Measurements from ENCODE around the gene THSD4. TPM values are rescaled to one million over a fixed set of nuclear protein-coding genes. Genes with fewer than 3 reads are reported as not detected.

THSD4 gene
- total RNA-seq, 3 donors from 2014 or later: 18.3 to 46.2 (median 27.1) TPM

- no peaks in the 10 kb centered on the region for H3K9me3 ChIP-seq
- no peak overlapping the region for H3K4me3 ChIP-seq
- DNase-seq (no peak), ATAC-seq (no peak)
- H3K4me1 ChIP-seq (ENCODE audit: low read depth): no peaks in the 10 kb centered on the region
- TF ChIP-seq CTCF (IDR thresholded peaks at IDR 0.05): no peak
- intact Hi-C loops (cut with DNase I, micrococcal nuclease): no loop called here
- H3K36me3 ChIP-seq (ENCODE audit: low read depth): no peaks in the 10 kb centered on the region
These were observed 433.1 kb downstream of the THSD4 start for GRCh38 chr15:71548401-71548807.

GRCh38 chr15:71549091-71549490 lies 433.8 kb downstream of the THSD4 start:
- ATAC-seq: no peak
- no peaks in the 10 kb centered on the region for H3K9me3 ChIP-seq
- no peaks in the 10 kb centered on the region for H3K4me1 ChIP-seq (ENCODE audit: low read depth)
- TF ChIP-seq CTCF (IDR thresholded peaks at IDR 0.05): no peak
- no peak overlapping the region for H3K4me3 ChIP-seq
- intact Hi-C loops (cut with DNase I, micrococcal nuclease): no loop called here
- no peaks in the 10 kb centered on the region for H3K36me3 ChIP-seq (ENCODE audit: low read depth)
- no peak for DNase-seq

- intact Hi-C loops (cut with DNase I, micrococcal nuclease): no loop called here
- DNase-seq: no peak
- Histone ChIP-seq H3K9me3 (no peaks in the 10 kb centered on the region), H3K4me1 (ENCODE audit: low read depth) (no peaks in the 10 kb centered on the region), H3K4me3 (no peak overlapping the region), H3K36me3 (ENCODE audit: low read depth) (no peaks in the 10 kb centered on the region)
- no peak for TF ChIP-seq CTCF (IDR thresholded peaks at IDR 0.05)
- ATAC-seq: peak; percentile 38
These were observed 434.4 kb downstream of the THSD4 start for GRCh38 chr15:71549697-71550096.

- intact Hi-C loops (cut with DNase I, micrococcal nuclease): no loop called here
- no peaks in the 10 kb centered on the region for H3K4me1 ChIP-seq (ENCODE audit: low read depth)
These were observed 436.3 kb downstream of the THSD4 start for GRCh38 chr15:71551566-71551965.

GRCh38 chr15:71559098-71559497 lies 443.8 kb downstream of the THSD4 start:
- no peaks in the 10 kb centered on the region for H3K9me3 ChIP-seq
- no peak for ATAC-seq
- H3K4me3 ChIP-seq: no peak overlapping the region
- TF ChIP-seq CTCF (IDR thresholded peaks at IDR 0.05): no peak
- intact Hi-C loops (cut with DNase I, micrococcal nuclease): no loop called here
- H3K4me1 ChIP-seq (ENCODE audit: low read depth): no peaks in the 10 kb centered on the region
- DNase-seq: no peak
- no peaks in the 10 kb centered on the region for H3K36me3 ChIP-seq (ENCODE audit: low read depth)

More at GRCh38 chr15:71551566-71551965, 436.3 kb downstream of the THSD4 start:
- DNase-seq: no peak
- H3K4me3 ChIP-seq: no peak overlapping the region
- no peak for TF ChIP-seq CTCF (IDR thresholded peaks at IDR 0.05)
- no peaks in the 10 kb centered on the region for H3K36me3 ChIP-seq (ENCODE audit: low read depth)
- no peak for ATAC-seq
- no peaks in the 10 kb centered on the region for H3K9me3 ChIP-seq

GRCh38 chr15:71559616-71560015 lies 444.3 kb downstream of the THSD4 start:
- no peaks in the 10 kb centered on the region for H3K9me3 ChIP-seq
- H3K4me1 ChIP-seq (ENCODE audit: low read depth): no peaks in the 10 kb centered on the region
- ATAC-seq (no peak), DNase-seq (no peak)
- intact Hi-C loops (cut with DNase I, micrococcal nuclease): no loop called here
- no peak overlapping the region for H3K4me3 ChIP-seq
- H3K36me3 ChIP-seq (ENCODE audit: low read depth): no peaks in the 10 kb centered on the region
- no peak for TF ChIP-seq CTCF (IDR thresholded peaks at IDR 0.05)

All from mucosa of descending colon (tissue), 3 donors.